Measurements from ENCODE around the gene GBGT1.

DNA sequence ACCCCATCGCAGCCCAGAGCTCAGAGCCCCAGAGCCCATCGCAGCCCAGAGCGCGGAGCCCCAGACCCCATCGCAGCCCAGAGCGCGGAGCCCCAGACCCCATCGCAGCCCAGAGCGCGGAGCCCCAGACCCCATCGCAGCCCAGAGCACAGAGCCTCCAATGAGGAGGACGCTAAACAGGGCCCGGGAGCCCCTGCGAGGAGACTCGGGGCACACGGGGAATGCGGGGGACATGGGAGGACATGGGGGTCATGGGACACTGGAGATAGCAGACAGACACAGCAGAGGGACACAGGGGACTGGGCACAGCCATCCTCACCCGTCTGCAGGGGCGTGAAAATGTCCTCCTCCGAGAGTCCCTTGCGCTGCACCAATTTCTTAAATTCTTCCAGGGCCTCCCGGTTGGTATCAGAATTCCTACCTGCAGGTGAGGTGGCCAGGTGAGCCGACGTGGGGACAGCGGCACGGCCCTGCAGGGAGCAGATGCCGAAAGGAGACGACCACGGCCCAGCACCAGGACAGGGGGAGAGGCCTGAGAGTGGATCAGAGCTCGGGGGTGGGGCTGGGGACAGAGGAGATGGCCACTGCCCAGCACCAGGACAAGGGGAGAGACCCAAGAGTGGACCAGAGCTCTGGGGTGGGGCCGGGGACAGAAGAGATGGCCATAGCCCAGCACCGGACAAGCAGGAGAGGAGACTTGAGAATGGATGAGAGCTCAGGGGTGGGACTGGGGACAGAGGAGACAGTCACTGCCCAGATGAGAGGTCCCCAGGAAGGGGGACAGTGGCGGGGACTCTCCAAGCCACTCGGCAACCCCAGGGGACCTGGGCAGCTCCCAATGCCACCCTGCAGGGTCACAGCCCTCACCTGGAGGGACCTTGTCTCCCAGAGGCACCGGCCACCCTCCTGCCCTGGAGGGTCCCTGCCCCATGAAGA is 42.5 kb upstream of the GBGT1 start:
- TF ChIP-seq, protein P1, sequence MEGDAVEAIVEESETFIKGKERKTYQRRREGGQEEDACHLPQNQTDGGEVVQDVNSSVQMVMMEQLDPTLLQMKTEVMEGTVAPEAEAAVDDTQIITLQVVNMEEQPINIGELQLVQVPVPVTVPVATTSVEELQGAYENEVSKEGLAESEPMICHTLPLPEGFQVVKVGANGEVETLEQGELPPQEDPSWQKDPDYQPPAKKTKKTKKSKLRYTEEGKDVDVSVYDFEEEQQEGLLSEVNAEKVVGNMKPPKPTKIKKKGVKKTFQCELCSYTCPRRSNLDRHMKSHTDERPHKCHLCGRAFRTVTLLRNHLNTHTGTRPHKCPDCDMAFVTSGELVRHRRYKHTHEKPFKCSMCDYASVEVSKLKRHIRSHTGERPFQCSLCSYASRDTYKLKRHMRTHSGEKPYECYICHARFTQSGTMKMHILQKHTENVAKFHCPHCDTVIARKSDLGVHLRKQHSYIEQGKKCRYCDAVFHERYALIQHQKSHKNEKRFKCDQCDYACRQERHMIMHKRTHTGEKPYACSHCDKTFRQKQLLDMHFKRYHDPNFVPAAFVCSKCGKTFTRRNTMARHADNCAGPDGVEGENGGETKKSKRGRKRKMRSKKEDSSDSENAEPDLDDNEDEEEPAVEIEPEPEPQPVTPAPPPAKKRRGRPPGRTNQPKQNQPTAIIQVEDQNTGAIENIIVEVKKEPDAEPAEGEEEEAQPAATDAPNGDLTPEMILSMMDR (conservative IDR thresholded peaks at IDR 0.05 in 1 of 2, IDR thresholded peaks at IDR 0.05 in 1 of 2; ENCODE audit: low read depth in 1 of 2, low read length in 2 of 2) = no peak
- no peak for TF ChIP-seq EZH2 (IDR thresholded peaks at IDR 0.05; ENCODE audit: low read length, missing control alignments)

Measured in fibroblast of lung (primary cell).